ENCODE measurements around the gene SIRT3.

The SIRT3 gene

GRCh38 chr11:235997-236773, at the start of gene SIRT3:
TSS of gene SIRT3 (minus strand) at chr11:236342. CDS start at chr11:236328, 14 bp downstream.
- peak; percentile 67 for DNase-seq (ENCODE audit: low read depth)

GRCh38 chr11:285894-286220, 49.7 kb upstream of the SIRT3 start:
- no peak for DNase-seq (ENCODE audit: low read depth)

DNA sequence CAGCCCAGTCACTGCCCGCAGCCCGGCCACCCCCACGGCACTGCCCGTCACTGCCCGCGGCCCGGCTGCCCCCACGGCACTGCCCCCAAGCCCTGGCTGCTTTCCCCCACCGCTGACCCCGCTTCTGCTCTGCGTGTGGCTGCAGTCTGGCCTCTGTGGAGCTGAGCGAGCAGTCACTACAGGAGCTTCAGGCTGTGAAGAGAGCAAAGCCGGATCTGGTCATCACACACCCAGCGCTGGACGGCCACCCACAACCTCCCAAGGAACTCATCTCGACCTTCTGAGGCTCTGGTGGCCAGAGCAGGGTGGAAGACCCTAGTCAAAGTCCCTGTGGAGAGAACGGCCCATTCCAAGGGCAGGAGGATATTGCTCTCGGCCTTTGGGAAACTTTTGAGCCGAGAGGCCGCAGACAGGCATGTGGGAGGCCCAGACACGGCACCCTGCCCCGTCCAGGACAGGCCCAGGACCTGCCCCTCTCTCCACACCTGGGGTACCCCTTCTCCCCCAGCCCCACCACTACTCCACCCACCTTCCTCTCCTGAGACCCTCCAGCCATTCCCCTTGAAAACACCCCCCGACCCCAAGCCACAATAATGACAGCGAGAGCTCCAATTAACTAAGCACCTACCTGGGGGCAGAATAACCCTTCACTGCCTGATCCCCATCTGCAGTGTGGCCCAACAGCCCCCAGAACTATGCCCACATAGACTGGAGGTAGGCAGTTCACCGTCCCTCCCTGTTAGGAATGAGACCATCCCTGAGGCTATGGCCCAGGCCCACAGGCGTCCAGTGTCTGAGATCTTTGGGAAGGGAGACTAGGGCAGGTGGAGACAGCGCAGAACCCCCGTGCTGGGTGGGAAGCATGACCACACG, 49.1 kb upstream of the SIRT3 start:
- DNase-seq (ENCODE audit: low read depth): no peak

DNA sequence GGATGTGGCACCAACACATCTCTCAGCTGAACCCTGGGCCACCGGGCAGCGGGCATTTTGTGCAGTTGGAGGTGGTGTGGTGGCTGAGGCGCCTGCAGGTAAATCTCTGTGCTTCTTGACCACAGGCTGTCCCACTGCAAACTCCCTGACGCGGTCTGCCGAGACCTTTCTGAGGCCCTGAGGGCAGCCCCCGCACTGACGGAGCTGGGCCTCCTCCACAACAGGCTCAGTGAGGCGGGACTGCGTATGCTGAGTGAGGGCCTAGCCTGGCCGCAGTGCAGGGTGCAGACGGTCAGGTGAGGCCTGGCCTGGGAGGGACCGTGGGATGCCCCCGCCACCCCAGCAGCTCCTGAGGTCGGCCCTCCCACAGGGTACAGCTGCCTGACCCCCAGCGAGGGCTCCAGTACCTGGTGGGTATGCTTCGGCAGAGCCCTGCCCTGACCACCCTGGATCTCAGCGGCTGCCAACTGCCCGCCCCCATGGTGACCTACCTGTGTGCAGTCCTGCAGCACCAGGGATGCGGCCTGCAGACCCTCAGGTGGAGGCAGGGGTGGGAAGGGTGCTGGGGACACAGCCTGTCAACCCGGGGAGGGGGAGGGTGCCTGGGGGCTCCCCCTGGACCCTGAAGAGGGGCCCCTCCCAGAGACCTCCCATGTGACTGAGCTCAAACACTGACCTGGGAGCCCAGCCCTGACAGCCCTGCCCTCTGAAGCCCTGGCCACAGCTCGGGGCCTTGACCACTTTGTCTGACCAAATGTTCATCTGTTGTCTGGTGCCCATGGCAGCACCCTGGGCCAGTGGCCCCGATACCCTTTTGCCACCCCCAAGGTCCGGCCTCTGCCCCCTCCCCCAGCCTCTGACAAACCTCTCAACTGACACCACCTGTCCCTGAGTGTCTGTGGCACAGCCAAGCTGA, 48.2 kb upstream of the SIRT3 start:
- DNase-seq (ENCODE audit: low read depth): no peak

DNA sequence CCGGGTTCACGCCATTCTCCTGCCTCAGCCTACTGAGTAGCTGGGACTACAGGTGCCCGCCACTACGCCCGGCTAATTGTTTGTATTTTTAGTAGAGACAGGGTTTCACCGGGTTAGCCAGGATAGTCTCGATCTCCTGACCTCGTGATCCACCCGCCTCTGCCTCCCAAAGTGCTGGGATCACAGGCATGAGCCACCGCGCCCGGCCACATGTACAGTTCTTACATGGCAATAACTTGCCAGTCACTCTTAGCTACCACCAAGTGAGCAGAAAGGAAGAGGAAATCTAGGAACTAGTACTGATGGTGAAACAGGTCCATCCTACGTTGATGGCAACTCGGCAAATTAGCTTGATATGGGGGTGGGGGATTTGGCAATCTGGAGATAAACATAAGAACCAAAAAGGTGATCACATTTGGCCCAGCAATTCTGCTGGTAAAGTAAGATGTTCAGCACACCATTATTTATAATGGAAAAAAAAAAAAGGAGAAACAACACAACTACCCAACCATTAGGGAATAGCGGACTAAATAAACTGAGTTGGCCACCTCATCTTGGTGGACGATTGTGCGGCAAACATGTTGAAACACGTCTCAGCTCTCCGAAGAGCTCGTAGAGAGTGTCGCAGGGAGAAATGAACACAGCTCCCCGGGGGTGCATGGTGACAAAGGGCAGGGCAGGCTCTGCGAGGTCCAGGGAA, 47.4 kb upstream of the SIRT3 start:
- DNase-seq (ENCODE audit: low read depth): no peak

DNA sequence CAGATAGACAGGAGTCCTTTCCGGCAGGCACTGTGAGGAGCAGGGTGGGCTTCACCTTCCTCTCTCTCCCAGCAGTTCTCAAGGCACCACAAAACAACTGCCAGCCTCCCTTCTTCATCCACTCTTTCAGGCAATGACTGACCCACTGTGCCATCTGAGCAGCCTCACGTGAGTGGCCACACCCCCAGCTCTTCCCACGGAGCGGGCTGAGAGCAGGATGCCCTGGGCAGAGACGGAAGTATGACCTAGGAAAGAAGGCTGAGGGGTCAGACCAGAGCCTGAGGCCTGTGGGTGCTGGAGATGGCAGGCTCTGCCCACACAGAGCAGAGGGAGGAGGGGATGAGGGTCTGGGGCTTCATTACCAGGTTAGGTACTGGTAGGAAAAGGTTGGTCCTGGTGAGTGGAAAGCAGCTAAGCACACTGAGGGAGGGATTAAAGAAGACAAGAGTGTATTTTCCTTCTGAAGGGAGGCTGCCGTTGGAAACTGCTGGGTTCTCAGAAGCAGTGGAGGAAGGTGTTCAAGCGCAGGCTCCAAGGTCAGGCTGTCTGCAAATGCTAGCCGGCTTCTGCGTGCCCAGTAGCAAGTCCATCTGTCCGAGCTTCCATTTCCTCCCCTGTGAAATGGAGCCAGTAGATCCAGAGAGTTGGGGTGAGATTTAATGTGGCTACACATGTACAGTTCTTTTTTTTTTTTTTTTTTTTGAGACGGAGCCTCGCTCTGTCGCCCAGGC, 46.7 kb upstream of the SIRT3 start:
- no peak for DNase-seq (ENCODE audit: low read depth)

DNA sequence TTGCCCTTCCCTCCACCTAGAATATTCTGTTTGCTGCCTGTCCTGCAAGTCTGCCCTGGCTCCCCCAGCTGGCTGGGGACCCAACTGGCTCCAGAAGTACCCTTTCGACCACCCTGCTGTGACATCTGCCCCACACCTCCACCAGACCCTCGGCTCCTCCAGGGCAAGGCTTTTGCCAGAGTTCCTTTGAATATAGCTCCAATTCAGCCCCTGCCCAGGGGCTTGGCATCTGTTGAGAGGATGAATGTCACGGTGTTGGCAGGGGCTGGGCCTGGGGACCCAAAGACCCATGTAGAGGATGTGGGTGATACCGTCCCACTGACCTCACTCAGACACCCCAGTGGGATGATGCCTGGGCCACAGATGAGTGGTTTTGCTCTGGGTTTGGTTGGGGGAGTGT, 46.0 kb upstream of the SIRT3 start:
- DNase-seq (ENCODE audit: low read depth): no peak

- DNase-seq (ENCODE audit: low read depth): no peak
Measured at GRCh38 chr11:281486-282161, 45.5 kb upstream of the SIRT3 start.

DNA sequence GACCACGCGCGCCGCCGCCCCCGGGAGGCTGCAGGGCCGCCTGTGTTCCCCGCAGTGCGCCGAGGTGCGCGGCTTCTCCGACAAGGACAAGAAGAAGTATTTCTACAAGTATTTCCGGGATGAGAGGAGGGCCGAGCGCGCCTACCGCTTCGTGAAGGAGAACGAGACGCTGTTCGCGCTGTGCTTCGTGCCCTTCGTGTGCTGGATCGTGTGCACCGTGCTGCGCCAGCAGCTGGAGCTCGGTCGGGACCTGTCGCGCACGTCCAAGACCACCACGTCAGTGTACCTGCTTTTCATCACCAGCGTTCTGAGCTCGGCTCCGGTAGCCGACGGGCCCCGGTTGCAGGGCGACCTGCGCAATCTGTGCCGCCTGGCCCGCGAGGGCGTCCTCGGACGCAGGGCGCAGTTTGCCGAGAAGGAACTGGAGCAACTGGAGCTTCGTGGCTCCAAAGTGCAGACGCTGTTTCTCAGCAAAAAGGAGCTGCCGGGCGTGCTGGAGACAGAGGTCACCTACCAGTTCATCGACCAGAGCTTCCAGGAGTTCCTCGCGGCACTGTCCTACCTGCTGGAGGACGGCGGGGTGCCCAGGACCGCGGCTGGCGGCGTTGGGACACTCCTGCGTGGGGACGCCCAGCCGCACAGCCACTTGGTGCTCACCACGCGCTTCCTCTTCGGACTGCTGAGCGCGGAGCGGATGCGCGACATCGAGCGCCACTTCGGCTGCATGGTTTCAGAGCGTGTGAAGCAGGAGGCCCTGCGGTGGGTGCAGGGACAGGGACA, 44.8 kb upstream of the SIRT3 start:
- DNase-seq (ENCODE audit: low read depth): no peak

GRCh38 chr11:279966-280705, 44.0 kb upstream of the SIRT3 start:
- DNase-seq (ENCODE audit: low read depth): no peak

- no peak for DNase-seq (ENCODE audit: low read depth)
Measured at GRCh38 chr11:279040-279965, 43.2 kb upstream of the SIRT3 start.

DNA sequence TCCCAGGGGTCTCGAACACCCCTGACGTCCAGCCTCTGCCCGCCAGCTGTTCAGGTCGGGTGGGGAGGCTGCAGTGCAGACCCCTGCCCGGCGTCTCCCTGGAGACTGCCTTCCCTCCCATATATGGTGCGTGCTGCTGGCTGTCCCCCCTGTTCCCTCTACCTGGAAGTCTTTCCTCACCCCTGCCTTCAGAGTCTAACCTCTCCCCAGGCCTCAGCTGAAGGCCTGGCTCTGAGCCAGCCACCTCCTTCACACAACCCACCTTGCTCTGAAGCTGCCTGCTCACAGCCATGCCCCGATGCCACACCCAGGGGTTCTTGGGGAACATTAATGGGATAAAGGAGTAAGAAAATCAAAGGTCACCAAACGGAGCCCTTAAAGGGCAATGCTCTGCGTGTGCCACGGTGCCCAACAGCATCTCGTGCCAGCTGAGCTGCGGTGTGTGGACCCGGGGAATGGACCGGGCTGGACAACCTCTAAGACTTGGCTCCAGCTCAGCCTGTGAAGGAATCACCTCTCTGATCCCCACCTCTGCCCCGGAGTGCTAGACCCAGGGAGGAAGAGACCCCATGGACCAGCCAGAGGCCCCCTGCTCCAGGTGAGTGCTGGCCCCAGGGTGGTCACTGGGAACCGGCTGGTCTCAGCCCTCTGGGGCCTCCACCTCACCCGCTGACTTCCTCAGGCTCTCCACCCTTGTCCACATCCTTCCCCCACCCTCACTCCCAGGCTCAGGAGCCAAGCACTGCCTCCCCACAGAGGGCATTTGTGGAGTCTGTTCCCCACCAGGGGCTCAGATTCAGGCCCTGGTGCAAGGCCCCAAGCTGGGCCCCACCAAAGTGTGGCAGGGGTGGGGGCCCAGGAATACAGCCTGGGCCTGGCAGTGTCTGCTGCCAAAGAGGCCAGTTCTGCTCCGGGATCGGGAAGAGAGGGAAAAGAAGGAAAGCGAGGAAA, 42.1 kb upstream of the SIRT3 start, which contains the start of gene NLRP6:
Gene NLRP6, plus strand, starts transcription at position 407 of the 951 bp plus-strand sequence. Its CDS starts 163 bp downstream, at position 570.
- no peak for DNase-seq (ENCODE audit: low read depth)

- DNase-seq (ENCODE audit: low read depth): no peak
Measured at GRCh38 chr11:276219-276618, 40.1 kb upstream of the SIRT3 start.

GRCh38 chr11:272931-273198, 36.7 kb upstream of the SIRT3 start:
- no peak for DNase-seq (ENCODE audit: low read depth)

DNA sequence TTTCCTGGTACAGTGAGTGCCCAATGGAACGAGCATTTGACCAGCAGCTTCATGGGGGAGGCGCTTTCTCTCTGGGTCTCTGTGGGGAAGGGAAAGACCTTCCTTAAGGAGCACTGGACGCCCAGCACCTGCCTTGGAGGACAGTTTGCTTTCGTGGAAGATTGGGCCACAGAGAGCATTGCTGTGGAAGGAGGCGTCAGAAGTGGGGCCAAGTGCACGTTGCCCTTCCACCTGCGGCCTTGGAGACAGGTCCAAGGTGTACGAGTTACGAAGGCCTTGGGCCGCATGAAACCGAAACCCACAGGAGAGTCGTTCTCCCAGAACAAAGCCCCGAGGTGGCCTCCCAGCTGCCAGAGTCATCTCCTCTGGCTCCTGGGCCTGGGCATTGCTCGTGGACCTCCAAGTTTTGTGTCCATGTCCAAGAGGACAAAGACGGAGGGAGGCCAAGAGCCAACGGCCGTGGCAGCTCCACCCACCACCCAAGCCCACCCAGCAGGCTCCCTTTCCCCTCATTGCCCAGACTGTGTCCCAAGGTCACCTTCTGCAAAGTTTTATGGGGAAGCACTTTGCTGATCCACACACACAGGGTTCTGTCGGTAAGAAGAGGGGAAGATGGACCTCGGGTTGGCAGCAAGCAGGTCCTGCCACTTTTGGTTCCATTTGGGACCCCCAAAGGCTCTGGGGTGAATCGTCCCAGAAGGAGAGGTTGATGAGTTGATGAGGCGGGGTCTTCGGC, 36.2 kb upstream of the SIRT3 start:
- DNase-seq (ENCODE audit: low read depth): no peak

DNA sequence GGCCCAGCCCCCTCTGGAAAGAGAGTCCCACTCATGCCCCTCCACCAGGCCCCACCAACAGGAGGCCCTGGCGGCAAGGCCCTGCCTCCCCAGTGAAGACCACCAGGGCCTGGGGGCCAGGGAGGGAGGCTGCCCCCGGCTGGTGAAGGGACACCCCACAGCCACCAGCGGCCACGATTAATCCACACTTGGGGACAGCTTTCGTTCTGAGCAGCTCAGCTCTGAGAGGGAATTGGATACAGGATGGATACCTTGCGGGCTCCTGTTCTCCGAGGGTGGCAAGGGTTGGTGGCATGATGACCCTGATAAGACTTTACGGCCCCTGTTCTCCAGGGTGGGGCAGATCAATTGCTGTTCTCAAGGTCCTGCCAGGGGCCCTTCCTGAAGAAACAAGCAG, 35.2 kb upstream of the SIRT3 start:
- DNase-seq (ENCODE audit: low read depth): no peak

Measured in stimulated activated CD8-positive, alpha-beta memory T cell treated with anti-CD3 and anti-CD28 coated beads, Interleukin-15, amount 100 ng/mL, for 1 hour (primary cell).